Naive B cell (primary cell): Measurements from ENCODE around the gene SLC27A3. TPM values are rescaled to one million over a fixed set of nuclear protein-coding genes. Genes with fewer than 3 reads are reported as not detected.

ENCODE experiments used
- ATAC-seq, 2 donors: fragments of 150-1000 bp; cut with Tn5 transposase; 2 replicates each; pipeline ENCODE4 v1.10.0; 2021; ENCODE audit warnings: low read depth in 2 of 2, mild to moderate bottlenecking in 2 of 2, moderate library complexity in 2 of 2
- DNase-seq: peaks from one replicate; pipeline ENCODE4 v3.0.0; 2022
- H3K27ac Mint-ChIP-seq, 6 donors: one replicate each; pipeline ENCODE4 v1.8.0; 2020 to 2022; ENCODE audit warnings: mild to moderate bottlenecking in 6 of 6, mixed read lengths in 6 of 6, moderate library complexity in 5 of 6, inconsistent platforms in 2 of 6
- H3K27me3 Mint-ChIP-seq, 3 donors: one replicate each; pipeline ENCODE4 v1.8.0; 2021 to 2022; ENCODE audit warnings: mixed read lengths in 3 of 3, mild to moderate bottlenecking in 1 of 3
- H3K36me3 Mint-ChIP-seq, 2 donors: one replicate each; pipeline ENCODE4 v1.8.0; 2020 to 2022; ENCODE audit warnings: mixed read lengths in 2 of 2, inconsistent platforms in 1 of 2, mild to moderate bottlenecking in 1 of 2
- H3K4me1 Mint-ChIP-seq, 3 donors: one replicate each; pipeline ENCODE4 v1.8.0; 2020 to 2022; ENCODE audit warnings: mixed read lengths in 3 of 3, inconsistent platforms in 1 of 3, mild to moderate bottlenecking in 1 of 3, moderate library complexity in 1 of 3
- H3K4me3 Mint-ChIP-seq, 8 donors: one replicate each; pipeline ENCODE4 v1.8.0; 2020 to 2022; ENCODE audit warnings: mild to moderate bottlenecking in 8 of 8, mixed read lengths in 8 of 8, moderate library complexity in 8 of 8, inconsistent platforms in 2 of 8
- H3K9me3 Mint-ChIP-seq, 7 donors: one replicate each; pipeline ENCODE4 v1.8.0; 2020 to 2022; ENCODE audit warnings: mixed read lengths in 7 of 7, mild to moderate bottlenecking in 5 of 7, inconsistent platforms in 2 of 7, moderate library complexity in 1 of 7
- polyA plus RNA-seq, 6 donors: library from polyadenylated mRNA; unstranded; fragments of 300-500 nt; fragmentation: Illumina TruSeq; gene quantifications; one replicate each; pipeline ENCODE4 v1.2.3, GENCODE V29; 2021; ENCODE audit warnings: low read depth in 6 of 6

SLC27A3 gene, protein sequence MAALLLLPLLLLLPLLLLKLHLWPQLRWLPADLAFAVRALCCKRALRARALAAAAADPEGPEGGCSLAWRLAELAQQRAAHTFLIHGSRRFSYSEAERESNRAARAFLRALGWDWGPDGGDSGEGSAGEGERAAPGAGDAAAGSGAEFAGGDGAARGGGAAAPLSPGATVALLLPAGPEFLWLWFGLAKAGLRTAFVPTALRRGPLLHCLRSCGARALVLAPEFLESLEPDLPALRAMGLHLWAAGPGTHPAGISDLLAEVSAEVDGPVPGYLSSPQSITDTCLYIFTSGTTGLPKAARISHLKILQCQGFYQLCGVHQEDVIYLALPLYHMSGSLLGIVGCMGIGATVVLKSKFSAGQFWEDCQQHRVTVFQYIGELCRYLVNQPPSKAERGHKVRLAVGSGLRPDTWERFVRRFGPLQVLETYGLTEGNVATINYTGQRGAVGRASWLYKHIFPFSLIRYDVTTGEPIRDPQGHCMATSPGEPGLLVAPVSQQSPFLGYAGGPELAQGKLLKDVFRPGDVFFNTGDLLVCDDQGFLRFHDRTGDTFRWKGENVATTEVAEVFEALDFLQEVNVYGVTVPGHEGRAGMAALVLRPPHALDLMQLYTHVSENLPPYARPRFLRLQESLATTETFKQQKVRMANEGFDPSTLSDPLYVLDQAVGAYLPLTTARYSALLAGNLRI
- 1 to 10 TPM; 3.2 to 5.4 (median 4.1) TPM for polyA plus RNA-seq

- peaks cover 35 to 52% (median 40%) of the 10 kb centered on the region in 3 donors for H3K4me1 Mint-ChIP-seq
- H3K4me3 Mint-ChIP-seq: peak within 1 kb of the TSS; percentile 78 to 90 (median 84)
- H3K27ac Mint-ChIP-seq: peak within 1 kb of the TSS in 5 of 6 donors; percentile 31 to 89 (median 54)
- peak; percentile 20 to 22 for ATAC-seq
- H3K36me3 Mint-ChIP-seq: no peaks in the 10 kb centered on the region
- no peak for DNase-seq
- no peaks in the 10 kb centered on the region for H3K27me3 Mint-ChIP-seq
- no peaks in the 10 kb centered on the region for H3K9me3 Mint-ChIP-seq
Measured at GRCh38 chr1:153774780-153775457, at the start of gene SLC27A3. TSS of gene SLC27A3 (plus strand) at chr1:153775407. CDS start at chr1:153775498, 91 bp downstream.

GRCh38 chr1:153727463-153728304, 47.5 kb upstream of the SLC27A3 start, which contains the start of gene INTS3:
TSS of gene INTS3 (plus strand) at chr1:153728050. CDS start at chr1:153728635, 585 bp downstream.
- peak; percentile 97 to 98 for ATAC-seq
- peaks cover 0 to 4% of the 10 kb centered on the region in 2 donors for H3K36me3 Mint-ChIP-seq
- H3K4me3 Mint-ChIP-seq: peak within 1 kb of the TSS; percentile 84 to 97 (median 94)
- H3K4me1 Mint-ChIP-seq: peaks cover 17 to 33% (median 21%) of the 10 kb centered on the region in 3 donors
- peak; percentile 99 for DNase-seq
- peak within 1 kb of the TSS; percentile 95 to 99 (median 96) for H3K27ac Mint-ChIP-seq
- H3K9me3 Mint-ChIP-seq: no peaks in the 10 kb centered on the region
- H3K27me3 Mint-ChIP-seq: no peaks in the 10 kb centered on the region

GRCh38 chr1:153728305-153729066, 46.7 kb upstream of the SLC27A3 start:
- Mint-ChIP-seq H3K9me3 (no peaks in the 10 kb centered on the region), H3K27me3 (no peaks in the 10 kb centered on the region), H3K36me3 (peaks cover 0 to 4% of the 10 kb centered on the region in 2 donors), H3K4me3 (peak overlapping the region; percentile 84 to 97 (median 94)), H3K27ac (peak overlapping the region; percentile 95 to 99 (median 96)), H3K4me1 (peaks cover 17 to 33% (median 21%) of the 10 kb centered on the region in 3 donors)
- DNase-seq (no peak), ATAC-seq (no peak)

DNA sequence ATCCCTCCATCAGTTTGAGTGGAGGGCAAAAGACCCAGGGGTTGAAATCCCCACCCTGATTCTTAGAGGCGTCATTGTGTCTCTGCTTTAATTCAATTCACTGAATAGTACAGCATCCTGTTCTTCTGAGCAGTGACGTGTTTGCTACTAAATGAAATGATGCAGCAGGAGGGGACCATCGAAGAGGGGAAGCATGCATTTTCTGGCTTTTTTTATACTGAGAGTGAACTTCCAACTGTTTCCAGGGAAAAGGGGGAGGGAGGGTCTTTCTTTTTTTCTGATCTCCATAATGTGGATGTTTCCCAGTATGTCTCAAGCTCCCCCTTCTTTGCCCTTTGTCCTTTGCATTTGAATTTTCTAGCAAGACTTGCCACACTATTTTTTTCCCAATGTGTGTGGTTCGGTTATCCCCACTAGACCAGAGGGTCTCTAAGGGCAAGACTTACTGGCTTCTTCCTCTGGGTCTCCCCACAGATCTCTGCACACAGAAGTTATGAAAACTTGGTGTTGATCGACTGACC, 44.7 kb upstream of the SLC27A3 start:
- DNase-seq (no peak), ATAC-seq (no peak)
- H3K27me3 Mint-ChIP-seq: no peaks in the 10 kb centered on the region
- peak overlapping the region in 3 of 8 donors; percentile 32 to 95 (median 84) for H3K4me3 Mint-ChIP-seq
- H3K4me1 Mint-ChIP-seq: peaks cover 17 to 33% (median 28%) of the 10 kb centered on the region in 3 donors
- H3K27ac Mint-ChIP-seq: peak overlapping the region in 1 of 6 donors; percentile 76
- peaks cover 0 to 4% of the 10 kb centered on the region in 2 donors for H3K36me3 Mint-ChIP-seq
- no peaks in the 10 kb centered on the region for H3K9me3 Mint-ChIP-seq

GRCh38 chr1:153733970-153734369, 41.2 kb upstream of the SLC27A3 start:
- Mint-ChIP-seq H3K4me3 (no peak overlapping the region), H3K4me1 (peaks cover 10 to 27% (median 22%) of the 10 kb centered on the region in 3 donors), H3K9me3 (no peaks in the 10 kb centered on the region), H3K27me3 (no peaks in the 10 kb centered on the region), H3K27ac (no peak overlapping the region), H3K36me3 (peaks cover 0 to 4% of the 10 kb centered on the region in 2 donors)
- no peak for ATAC-seq
- DNase-seq: no peak

- Mint-ChIP-seq H3K4me1 (peaks cover 6 to 21% (median 17%) of the 10 kb centered on the region in 3 donors), H3K4me3 (no peak overlapping the region), H3K27me3 (no peaks in the 10 kb centered on the region), H3K36me3 (peaks cover 0 to 4% of the 10 kb centered on the region in 2 donors), H3K27ac (peak overlapping the region in 1 of 6 donors; percentile 75), H3K9me3 (no peaks in the 10 kb centered on the region)
- DNase-seq: no peak
- ATAC-seq: no peak
Measured at GRCh38 chr1:153734396-153735089, 40.7 kb upstream of the SLC27A3 start.

- H3K9me3 Mint-ChIP-seq: no peaks in the 10 kb centered on the region
Measured at GRCh38 chr1:153735090-153735420, 40.2 kb upstream of the SLC27A3 start.

GRCh38 chr1:153741986-153742385, 33.2 kb upstream of the SLC27A3 start:
- H3K4me1 Mint-ChIP-seq: peaks cover 20 to 30% (median 22%) of the 10 kb centered on the region in 3 donors
- H3K4me3 Mint-ChIP-seq: peak overlapping the region in 1 of 8 donors; percentile 42
- ATAC-seq (no peak), DNase-seq (no peak)
- H3K27me3 Mint-ChIP-seq: no peaks in the 10 kb centered on the region
- no peaks in the 10 kb centered on the region for H3K9me3 Mint-ChIP-seq
- peaks cover 17 to 36% of the 10 kb centered on the region in 2 donors for H3K36me3 Mint-ChIP-seq
- H3K27ac Mint-ChIP-seq: peak overlapping the region in 4 of 6 donors; percentile 39 to 91 (median 82)

More at GRCh38 chr1:153735090-153735420, 40.2 kb upstream of the SLC27A3 start:
- Mint-ChIP-seq H3K4me1 (peaks cover 6 to 17% (median 16%) of the 10 kb centered on the region in 3 donors), H3K4me3 (no peak overlapping the region), H3K27me3 (no peaks in the 10 kb centered on the region), H3K27ac (peak overlapping the region in 1 of 6 donors; percentile 75), H3K36me3 (peaks cover 0 to 4% of the 10 kb centered on the region in 2 donors)
- DNase-seq: no peak
- ATAC-seq: no peak

DNA sequence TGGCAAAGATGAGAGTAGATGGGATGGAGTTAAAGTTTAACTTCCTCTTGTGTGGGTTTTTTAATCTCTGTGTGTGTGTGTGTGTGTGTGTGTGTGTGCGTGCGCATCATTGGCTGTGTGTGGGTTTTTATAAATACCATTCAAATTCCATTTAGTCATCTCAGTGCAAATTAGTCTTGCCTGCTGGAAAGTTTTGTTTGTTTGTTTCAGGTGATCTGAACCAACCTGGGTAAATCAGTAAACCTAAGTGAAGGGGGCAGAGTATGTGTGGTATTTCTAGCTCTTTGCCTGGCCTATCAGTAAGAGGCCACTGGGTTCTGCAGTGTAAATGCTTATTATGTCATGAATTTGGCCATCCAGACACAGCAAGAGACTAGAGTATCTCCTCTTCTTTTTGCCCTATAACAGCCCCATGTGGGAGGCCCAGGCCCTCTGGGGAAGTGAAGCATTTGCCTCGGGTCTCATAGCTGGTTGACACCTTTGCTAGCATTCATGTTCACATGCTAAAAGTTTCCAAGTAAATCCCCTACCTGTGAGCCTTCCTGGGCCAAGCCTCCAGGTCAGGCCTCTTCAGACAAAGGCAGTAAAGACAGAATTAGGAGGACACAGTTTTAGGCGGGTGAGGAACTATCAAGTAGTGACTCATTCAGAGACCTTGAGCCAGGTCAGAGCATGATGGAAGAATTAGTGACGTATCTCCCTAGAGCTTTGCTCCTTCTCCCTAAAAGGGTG, 32.6 kb upstream of the SLC27A3 start:
- peak overlapping the region in 2 of 8 donors; percentile 42 to 47 for H3K4me3 Mint-ChIP-seq
- H3K9me3 Mint-ChIP-seq: no peaks in the 10 kb centered on the region
- H3K4me1 Mint-ChIP-seq: peaks cover 20 to 30% (median 22%) of the 10 kb centered on the region in 3 donors
- ATAC-seq: peak in 1 of 2 donors; percentile 61
- no peaks in the 10 kb centered on the region for H3K27me3 Mint-ChIP-seq
- no peak for DNase-seq
- H3K27ac Mint-ChIP-seq: peak overlapping the region in 4 of 6 donors; percentile 33 to 84 (median 50)
- peaks cover 17 to 42% of the 10 kb centered on the region in 2 donors for H3K36me3 Mint-ChIP-seq

GRCh38 chr1:153745417-153745816, 29.8 kb upstream of the SLC27A3 start:
- DNase-seq (no peak), ATAC-seq (no peak)
- Mint-ChIP-seq H3K9me3 (no peaks in the 10 kb centered on the region), H3K36me3 (peaks cover 17 to 56% of the 10 kb centered on the region in 2 donors), H3K4me1 (peaks cover 22 to 37% (median 23%) of the 10 kb centered on the region in 3 donors), H3K4me3 (no peak overlapping the region), H3K27ac (no peak overlapping the region), H3K27me3 (no peaks in the 10 kb centered on the region)

- peaks cover 25 to 42% (median 26%) of the 10 kb centered on the region in 3 donors for H3K4me1 Mint-ChIP-seq
- ATAC-seq: no peak
- no peak overlapping the region for H3K27ac Mint-ChIP-seq
- no peak overlapping the region for H3K4me3 Mint-ChIP-seq
- no peak for DNase-seq
- no peaks in the 10 kb centered on the region for H3K9me3 Mint-ChIP-seq
- no peaks in the 10 kb centered on the region for H3K27me3 Mint-ChIP-seq
- H3K36me3 Mint-ChIP-seq: peaks cover 23 to 54% of the 10 kb centered on the region in 2 donors
Measured at GRCh38 chr1:153746174-153746573, 29.0 kb upstream of the SLC27A3 start.
